ENCODE measurements around the gene F2R.
A peak's percentile ranks its signal among the peaks of the same experiment; 100 is the strongest.
"Not testable (repeated sequence)": the region's sequence is repeated elsewhere in the genome, so short reads cannot be mapped to it uniquely, and the experiment has no call there.

The F2R gene

DNA sequence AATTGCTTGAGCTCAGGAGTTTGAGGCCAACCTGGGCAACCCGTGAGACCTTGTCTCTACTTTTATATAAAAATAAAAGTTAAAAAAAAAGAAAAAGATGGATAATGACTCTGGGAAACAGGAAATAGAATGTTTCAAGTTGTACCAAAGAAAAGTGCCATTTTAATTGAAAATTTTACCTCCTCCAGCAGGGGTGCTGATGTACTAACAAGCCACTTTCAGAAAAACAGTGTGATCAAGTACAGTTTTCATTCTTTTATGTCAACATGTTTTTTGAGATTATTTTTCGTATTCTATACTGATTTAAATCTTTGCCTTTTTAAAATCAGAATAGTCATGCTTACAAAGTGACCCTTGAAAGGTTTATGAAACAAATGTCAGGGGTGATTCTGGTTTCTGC lies 30.8 kb downstream of the F2R start:
- peaks cover 5% of the 10 kb centered on the region for H3K4me1 Mint-ChIP-seq
- no peak overlapping the region for H3K27ac Mint-ChIP-seq
- no peaks in the 10 kb centered on the region for H3K36me3 Mint-ChIP-seq
- H3K4me3 Mint-ChIP-seq: no peak overlapping the region
- DNase-seq (ENCODE audit: low spot score in 2 of 2) (no peak), ATAC-seq (no peak)
- H3K9me3 Mint-ChIP-seq: no peaks in the 10 kb centered on the region

DNA sequence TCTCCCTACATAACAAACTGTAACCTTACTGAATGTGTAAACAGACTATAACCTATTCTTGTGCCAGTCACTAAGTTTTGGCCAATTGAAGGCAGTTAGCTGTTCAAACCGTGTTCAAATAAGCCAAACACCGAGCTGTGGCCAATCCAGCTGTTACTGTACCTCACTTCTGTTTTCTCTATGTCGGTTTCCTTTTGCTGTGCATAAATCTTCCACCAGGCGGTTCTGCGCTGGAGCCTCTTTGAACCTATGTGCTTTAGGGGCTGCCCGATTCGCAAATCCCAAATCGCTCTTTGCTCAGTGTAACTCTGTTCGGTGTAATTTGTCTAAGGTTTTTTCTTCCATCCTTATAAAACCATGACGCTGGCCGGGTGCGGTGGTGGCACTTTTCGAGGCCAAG lies 31.8 kb downstream of the F2R start:
- H3K36me3 Mint-ChIP-seq: no peaks in the 10 kb centered on the region

DNA sequence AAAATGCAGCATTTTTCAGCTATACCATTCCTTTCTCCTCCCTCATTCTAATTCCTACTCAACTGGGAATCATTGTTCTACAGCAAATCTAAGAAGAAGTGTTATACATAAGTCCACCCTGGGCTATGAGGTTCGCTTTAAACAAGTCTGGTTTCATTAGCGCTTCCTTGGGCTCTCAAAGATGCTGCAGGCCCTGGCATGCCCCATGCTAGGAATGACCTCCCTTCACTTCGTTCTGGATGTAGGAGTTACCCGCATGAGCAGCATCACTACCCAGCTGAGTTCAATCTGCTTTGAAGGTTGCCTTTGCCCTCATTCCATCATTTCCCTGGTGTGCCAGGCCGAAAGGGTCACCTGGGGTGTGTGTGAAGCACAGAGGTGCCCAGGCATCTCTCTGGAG lies 35.4 kb downstream of the F2R start:
- Mint-ChIP-seq H3K4me3 (no peak overlapping the region), H3K27ac (no peak overlapping the region), H3K36me3 (no peaks in the 10 kb centered on the region), H3K9me3 (no peaks in the 10 kb centered on the region), H3K4me1 (peaks cover 5% of the 10 kb centered on the region)
- no peak for ATAC-seq
- DNase-seq (ENCODE audit: low spot score in 2 of 2): no peak

More for the DNA sequence above, 31.8 kb downstream of the F2R start:
- ATAC-seq (no peak), DNase-seq (ENCODE audit: low spot score in 2 of 2) (no peak)
- Mint-ChIP-seq H3K27ac (no peak overlapping the region), H3K9me3 (no peaks in the 10 kb centered on the region), H3K4me1 (peaks cover 5% of the 10 kb centered on the region), H3K4me3 (no peak overlapping the region)

DNA sequence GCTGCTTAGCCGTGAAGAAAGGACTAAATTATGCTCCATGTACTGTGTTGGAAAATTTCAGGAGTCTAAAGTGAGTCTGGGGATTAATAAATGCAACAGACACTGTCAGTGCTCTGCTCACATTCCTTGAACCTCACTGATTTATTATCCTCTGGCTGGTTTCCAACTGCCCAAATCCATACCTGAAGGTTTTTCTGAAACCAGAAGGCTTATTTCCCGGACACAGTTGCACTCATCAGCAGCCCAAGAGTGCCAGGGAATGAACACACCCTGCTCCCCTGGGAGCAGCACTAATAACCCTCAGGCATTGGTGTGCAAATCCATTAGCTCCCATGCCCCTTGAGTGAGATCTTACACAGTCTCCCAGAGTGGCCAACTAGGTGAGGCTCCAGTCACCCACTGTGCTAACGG lies 38.7 kb downstream of the F2R start:
- H3K27ac Mint-ChIP-seq: no peak overlapping the region
- DNase-seq (ENCODE audit: low spot score in 2 of 2) (no peak), ATAC-seq (no peak)
- no peaks in the 10 kb centered on the region for H3K9me3 Mint-ChIP-seq
- H3K4me1 Mint-ChIP-seq: no peaks in the 10 kb centered on the region
- no peak overlapping the region for H3K4me3 Mint-ChIP-seq
- no peaks in the 10 kb centered on the region for H3K36me3 Mint-ChIP-seq

DNA sequence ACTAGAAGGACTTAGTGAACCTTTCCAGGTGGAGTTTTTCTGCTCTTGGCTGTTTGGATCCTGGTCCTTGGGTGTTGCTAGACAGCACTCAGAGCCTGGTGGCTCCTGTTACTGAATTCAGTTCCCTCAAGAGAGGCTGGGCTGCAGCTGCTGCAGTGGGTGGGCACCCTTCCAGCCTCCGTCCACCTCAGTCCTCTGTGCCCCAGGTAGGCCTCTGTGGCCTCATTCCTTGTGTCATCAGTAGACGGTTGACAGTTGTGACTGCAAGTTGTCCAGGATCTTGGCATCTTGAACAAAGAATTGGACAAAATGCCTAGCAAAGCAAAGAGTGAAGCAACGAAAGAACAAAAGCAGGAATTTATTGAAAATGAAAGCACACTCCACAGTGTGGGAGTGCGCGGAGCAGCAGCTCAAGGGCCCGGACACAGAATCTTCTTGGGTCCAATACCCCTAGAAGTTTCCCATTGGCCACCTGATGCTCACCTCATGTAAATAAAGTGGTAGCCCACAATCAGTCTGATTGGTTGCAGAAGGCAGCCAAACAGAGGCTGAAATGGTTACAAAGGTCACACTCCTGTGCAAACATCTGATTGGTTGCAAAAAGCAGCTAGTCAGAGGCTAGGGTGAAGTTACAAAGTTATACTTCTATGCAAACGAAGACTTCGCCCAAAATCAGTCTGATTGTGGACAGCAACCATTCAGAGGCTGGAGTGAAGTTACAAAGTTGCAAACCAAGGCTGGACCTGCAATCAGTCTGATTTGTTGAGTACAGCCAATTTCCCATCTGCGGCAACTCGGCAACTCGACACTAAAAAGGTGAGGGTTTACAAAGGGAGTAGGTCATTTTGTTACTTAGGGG lies 40.1 kb downstream of the F2R start:
- ATAC-seq: no peak
- Mint-ChIP-seq H3K36me3 (no peaks in the 10 kb centered on the region), H3K27ac (no peak overlapping the region), H3K9me3 (no peaks in the 10 kb centered on the region), H3K4me1 (no peaks in the 10 kb centered on the region), H3K4me3 (no peak overlapping the region)
- DNase-seq (ENCODE audit: low spot score in 2 of 2): no peak

DNA sequence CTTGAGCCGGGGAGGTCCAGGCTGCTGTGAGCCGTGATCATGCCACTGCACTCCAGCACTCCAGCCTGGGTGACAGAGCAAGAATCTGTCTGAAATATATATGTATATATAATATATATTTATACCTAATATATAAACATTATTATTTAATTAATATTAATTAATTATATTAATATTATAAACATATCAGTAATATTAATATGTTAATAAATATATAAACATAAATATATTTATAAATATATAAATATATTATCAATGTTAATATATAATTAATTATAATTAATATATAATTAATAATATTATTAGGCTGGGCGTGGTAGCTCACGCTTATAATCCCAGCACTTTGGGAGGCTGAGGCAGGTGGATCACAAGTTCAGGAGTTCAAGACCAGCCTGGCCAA lies 41.1 kb downstream of the F2R start:
- H3K4me1 Mint-ChIP-seq: no peaks in the 10 kb centered on the region
- no peak overlapping the region for H3K4me3 Mint-ChIP-seq
- no peaks in the 10 kb centered on the region for H3K36me3 Mint-ChIP-seq
- H3K27ac Mint-ChIP-seq: no peak overlapping the region
- ATAC-seq (no peak), DNase-seq (ENCODE audit: low spot score in 2 of 2) (no peak)
- H3K9me3 Mint-ChIP-seq: no peaks in the 10 kb centered on the region

DNA sequence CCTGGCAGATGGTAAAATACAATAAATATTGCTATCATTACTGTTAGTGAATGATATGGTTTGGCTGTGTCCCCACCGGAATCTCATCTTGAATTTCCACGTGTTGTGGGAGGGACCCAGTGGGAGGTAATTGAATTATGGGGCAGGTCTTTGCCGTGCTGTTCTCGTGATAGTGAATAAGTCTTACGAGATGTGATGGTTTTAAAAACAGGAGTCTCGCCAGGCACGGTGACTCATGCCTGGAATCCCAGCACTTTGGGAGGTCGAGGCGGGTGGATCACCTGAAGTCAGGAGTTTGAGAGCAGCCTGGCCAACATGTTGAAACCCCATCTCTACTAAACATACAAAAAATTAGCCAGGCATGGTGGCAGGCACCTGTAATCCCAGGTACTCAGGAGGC lies 45.2 kb downstream of the F2R start:
- not testable (repeated sequence) for H3K4me3 Mint-ChIP-seq; H3K9me3 Mint-ChIP-seq; ATAC-seq; DNase-seq (ENCODE audit: low spot score in 2 of 2); H3K36me3 Mint-ChIP-seq
- H3K4me1 Mint-ChIP-seq: peaks cover 16% of the 10 kb centered on the region
- peak overlapping the region; percentile 68 for H3K27ac Mint-ChIP-seq

DNA sequence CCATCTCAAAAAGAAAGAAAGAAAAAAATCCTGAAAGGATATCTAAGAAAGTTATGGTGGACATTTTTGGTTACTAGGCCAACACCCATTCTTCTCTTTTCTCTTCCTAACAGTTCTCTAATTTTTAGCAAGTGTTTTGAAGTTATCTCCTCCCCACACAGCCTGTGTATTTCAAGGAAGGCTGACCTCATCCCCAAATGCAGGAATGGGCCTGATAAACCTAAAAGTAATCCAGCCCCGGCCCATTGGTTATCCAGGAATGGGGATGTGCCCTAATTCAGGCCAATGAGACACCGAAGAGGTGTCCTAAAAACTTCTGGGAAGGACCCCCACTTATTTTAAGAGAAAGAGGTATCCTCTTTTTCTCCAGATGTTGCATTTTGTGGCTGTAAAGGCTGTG lies 46.6 kb downstream of the F2R start:
- H3K27ac Mint-ChIP-seq: no peak overlapping the region
- no peak for DNase-seq (ENCODE audit: low spot score in 2 of 2)

DNA sequence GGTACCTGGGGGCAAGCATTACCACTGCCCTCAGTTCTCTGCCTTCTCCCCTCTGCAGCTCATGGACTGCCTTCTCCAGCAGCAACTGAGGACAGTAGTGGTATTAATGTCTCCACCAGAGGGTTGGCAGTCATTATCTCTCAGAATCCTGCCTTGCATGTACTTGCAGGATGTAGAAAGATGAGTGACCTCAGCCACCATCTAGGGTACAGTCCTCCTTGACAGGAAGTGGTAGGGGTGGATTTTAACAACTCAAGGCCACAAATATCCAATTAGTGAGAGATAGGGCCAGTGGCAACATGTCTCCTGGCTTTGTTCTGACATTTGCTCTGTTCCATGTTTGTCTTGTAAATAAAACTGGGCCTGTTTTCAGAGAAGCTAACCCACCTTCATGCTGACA lies 47.2 kb downstream of the F2R start:
- no peaks in the 10 kb centered on the region for H3K36me3 Mint-ChIP-seq
- H3K4me1 Mint-ChIP-seq: peaks cover 21% of the 10 kb centered on the region
- peaks cover 3% of the 10 kb centered on the region for H3K9me3 Mint-ChIP-seq
- peak overlapping the region; percentile 75 for H3K27ac Mint-ChIP-seq
- DNase-seq (ENCODE audit: low spot score in 2 of 2): no peak
- no peak overlapping the region for H3K4me3 Mint-ChIP-seq
- ATAC-seq: peak; percentile 88

More for the DNA sequence above, 46.6 kb downstream of the F2R start:
- Mint-ChIP-seq H3K36me3 (no peaks in the 10 kb centered on the region), H3K4me3 (no peak overlapping the region), H3K4me1 (peaks cover 21% of the 10 kb centered on the region), H3K9me3 (peaks cover 3% of the 10 kb centered on the region)
- ATAC-seq: no peak

DNA sequence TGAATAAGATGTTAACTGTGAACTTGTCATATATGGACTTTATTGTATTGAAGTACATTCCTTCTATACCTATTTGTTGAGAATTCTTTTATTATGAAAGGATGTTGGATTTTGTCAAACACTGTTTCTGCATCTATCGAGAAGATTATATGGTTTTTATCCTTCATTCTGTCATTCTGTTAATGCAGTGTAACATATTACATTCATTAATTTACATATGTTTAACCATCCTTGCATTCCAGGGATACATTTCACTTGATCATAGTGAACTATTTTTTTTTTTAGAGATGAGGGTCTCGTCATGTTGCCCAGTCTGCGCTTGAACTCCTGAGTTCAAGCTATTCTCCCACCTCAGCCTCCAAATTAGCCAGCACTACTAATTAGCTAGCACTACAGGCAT lies 48.4 kb downstream of the F2R start:
- ATAC-seq (no peak), DNase-seq (ENCODE audit: low spot score in 2 of 2) (no peak)
- H3K36me3 Mint-ChIP-seq: no peaks in the 10 kb centered on the region
- H3K4me1 Mint-ChIP-seq: peaks cover 21% of the 10 kb centered on the region
- no peak overlapping the region for H3K4me3 Mint-ChIP-seq
- H3K9me3 Mint-ChIP-seq: peaks cover 3% of the 10 kb centered on the region
- no peak overlapping the region for H3K27ac Mint-ChIP-seq

DNA sequence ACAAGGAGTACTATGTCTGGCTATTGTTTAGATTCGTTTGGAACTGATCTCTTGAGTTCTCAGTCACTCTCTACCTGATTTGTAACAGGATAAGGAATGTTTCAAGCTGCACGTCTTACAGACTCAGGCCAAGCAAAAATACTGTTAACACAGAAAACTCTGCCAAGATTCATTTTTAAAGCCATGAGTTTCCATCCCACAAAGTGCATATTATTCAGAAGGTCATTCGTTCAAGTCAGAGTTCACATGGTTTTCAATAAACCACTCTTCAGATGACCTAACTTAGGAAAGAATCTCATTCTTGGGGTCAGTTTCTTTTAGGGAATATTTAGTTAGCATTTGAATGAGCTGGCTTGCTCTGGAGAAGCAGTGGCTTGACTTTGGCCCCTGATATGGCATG lies 49.3 kb downstream of the F2R start:
- ATAC-seq: no peak
- no peaks in the 10 kb centered on the region for H3K36me3 Mint-ChIP-seq
- peaks cover 21% of the 10 kb centered on the region for H3K4me1 Mint-ChIP-seq
- DNase-seq (ENCODE audit: low spot score in 2 of 2): no peak
- H3K9me3 Mint-ChIP-seq: peaks cover 3% of the 10 kb centered on the region
- H3K4me3 Mint-ChIP-seq: no peak overlapping the region
- no peak overlapping the region for H3K27ac Mint-ChIP-seq

DNA sequence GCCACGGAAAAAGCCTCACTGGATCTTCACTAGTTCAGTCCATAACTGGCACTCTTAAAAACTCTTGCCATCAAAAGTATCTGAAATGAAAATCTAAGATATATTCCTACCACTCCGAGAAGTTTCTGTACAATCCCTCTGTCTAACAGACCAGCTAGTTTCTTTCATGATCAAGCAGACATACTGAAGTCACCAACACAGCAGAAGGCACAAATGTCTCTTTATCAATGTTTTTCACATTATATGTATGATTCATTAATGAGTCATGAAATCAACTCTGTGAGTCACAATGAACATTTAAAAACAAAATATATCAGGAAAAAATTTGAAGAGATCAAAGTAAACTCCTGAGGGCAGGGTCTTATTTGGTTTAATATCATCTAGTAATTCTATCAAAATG lies 50.8 kb downstream of the F2R start:
- H3K27ac Mint-ChIP-seq: no peak overlapping the region

DNA sequence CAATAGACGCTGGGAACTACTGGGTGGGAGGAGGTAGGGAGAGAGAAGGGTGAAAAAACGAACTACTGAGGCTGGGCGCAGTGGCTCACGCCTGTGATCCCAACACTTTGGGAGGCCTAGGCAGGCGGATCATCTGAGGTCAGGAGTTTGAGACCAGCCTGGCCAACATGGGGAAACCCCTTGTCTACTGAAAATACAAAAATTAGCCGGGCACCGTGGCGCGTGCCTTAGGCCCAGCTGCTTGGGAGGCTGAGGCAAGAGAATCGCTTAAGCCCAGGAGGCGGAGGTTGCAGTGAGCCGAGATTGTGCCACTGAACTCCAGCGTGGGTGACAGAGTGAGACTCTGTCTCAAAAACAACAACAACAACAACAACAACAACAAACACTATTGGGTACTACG lies 55.1 kb downstream of the F2R start:
- not testable (repeated sequence) for H3K36me3 Mint-ChIP-seq

More for the DNA sequence above, 50.8 kb downstream of the F2R start:
- H3K4me1 Mint-ChIP-seq: peaks cover 21% of the 10 kb centered on the region
- peaks cover 3% of the 10 kb centered on the region for H3K9me3 Mint-ChIP-seq
- DNase-seq (ENCODE audit: low spot score in 2 of 2): no peak
- no peak for ATAC-seq
- no peak overlapping the region for H3K4me3 Mint-ChIP-seq
- no peaks in the 10 kb centered on the region for H3K36me3 Mint-ChIP-seq

DNA sequence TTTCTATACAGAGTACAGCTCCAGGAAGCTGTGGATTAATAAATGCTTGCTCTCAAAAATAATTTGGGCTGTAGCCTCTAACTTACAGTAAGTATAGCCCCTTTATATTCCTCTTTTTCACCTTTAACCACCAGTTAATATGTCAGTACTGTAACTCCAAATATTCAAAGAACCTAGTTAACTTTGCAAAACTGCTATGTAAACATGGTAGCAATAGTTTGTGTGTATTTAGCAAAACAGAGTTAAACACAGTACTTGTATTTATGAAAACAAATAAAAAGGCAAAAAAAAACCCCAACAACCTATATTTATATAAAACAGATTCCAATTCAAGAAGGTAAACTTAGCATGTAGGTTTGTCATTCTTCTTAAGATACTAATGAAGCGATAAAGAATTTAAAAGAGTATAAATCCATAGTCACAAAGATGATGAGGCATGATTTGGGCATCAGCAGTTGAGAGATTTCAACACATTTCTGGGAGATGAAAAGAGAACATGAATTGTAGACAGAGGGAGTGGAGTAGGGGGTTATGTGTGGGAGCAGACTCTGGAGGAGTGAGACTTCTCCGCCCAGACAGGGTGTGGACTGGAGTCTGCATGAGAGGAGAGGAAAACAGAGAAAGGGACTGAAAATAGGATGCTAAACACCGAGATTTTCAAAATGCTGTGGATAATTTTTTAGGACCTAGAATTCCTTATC lies 55.9 kb downstream of the F2R start:
- peak overlapping the region; percentile 3 for H3K27ac Mint-ChIP-seq
- H3K4me1 Mint-ChIP-seq: peaks cover under 1% of the 10 kb centered on the region
- no peaks in the 10 kb centered on the region for H3K36me3 Mint-ChIP-seq
- no peak for DNase-seq (ENCODE audit: low spot score in 2 of 2)
- H3K9me3 Mint-ChIP-seq: no peaks in the 10 kb centered on the region
- no peak overlapping the region for H3K4me3 Mint-ChIP-seq
- ATAC-seq: no peak

More for the DNA sequence above, 55.1 kb downstream of the F2R start:
- H3K4me3 Mint-ChIP-seq; H3K27ac Mint-ChIP-seq; DNase-seq (ENCODE audit: low spot score in 2 of 2); ATAC-seq; H3K9me3 Mint-ChIP-seq; H3K4me1 Mint-ChIP-seq: not testable (repeated sequence)

DNA sequence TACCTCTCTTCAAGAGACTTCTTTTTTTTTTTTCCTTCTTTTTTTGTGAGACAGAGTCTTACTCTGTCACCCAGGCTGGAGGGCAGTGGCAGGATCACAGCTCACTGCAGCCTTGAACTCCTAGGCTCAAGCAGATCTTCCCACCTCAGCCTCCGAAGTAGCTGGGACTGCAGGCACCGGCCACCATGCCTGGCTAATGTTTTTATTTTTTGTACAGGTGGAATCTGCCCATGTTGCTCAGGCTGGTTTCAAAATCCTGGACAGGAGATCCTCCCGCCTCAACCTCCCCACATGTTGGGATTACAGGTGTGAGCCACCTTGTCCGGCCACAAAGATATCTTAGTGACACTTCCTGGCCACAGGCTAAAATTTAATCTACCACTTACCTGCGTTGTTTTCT lies 60.0 kb downstream of the F2R start:
- DNase-seq (ENCODE audit: low spot score in 2 of 2): no peak

DNA sequence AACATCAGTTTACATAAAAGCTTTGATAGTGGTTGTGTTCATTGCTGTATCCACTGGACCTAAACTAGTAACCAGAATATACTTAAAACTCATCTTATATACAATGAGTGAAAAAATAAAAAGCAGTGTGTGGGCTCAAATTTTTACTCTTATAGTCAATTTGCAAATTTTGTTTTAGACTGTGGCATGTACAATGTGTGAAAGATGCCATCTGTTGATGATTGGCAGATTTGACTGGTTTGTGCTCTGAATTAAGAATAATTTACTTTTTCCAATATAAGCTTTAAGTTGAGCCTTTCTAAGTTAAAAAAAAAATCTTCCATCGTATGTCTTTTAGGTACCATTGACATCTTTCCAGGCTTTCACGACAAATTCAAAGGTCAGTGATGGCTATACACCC lies 60.5 kb downstream of the F2R start:
- no peak overlapping the region for H3K4me3 Mint-ChIP-seq
- no peaks in the 10 kb centered on the region for H3K9me3 Mint-ChIP-seq
- H3K27ac Mint-ChIP-seq: no peak overlapping the region

More for the DNA sequence above, 60.0 kb downstream of the F2R start:
- Mint-ChIP-seq H3K9me3 (no peaks in the 10 kb centered on the region), H3K4me1 (no peaks in the 10 kb centered on the region), H3K36me3 (no peaks in the 10 kb centered on the region), H3K4me3 (no peak overlapping the region), H3K27ac (no peak overlapping the region)
- ATAC-seq: no peak

More for the DNA sequence above, 60.5 kb downstream of the F2R start:
- ATAC-seq (no peak), DNase-seq (ENCODE audit: low spot score in 2 of 2) (no peak)
- Mint-ChIP-seq H3K36me3 (no peaks in the 10 kb centered on the region), H3K4me1 (no peaks in the 10 kb centered on the region)
